ENCODE measurements around the gene DUSP10.

DNA sequence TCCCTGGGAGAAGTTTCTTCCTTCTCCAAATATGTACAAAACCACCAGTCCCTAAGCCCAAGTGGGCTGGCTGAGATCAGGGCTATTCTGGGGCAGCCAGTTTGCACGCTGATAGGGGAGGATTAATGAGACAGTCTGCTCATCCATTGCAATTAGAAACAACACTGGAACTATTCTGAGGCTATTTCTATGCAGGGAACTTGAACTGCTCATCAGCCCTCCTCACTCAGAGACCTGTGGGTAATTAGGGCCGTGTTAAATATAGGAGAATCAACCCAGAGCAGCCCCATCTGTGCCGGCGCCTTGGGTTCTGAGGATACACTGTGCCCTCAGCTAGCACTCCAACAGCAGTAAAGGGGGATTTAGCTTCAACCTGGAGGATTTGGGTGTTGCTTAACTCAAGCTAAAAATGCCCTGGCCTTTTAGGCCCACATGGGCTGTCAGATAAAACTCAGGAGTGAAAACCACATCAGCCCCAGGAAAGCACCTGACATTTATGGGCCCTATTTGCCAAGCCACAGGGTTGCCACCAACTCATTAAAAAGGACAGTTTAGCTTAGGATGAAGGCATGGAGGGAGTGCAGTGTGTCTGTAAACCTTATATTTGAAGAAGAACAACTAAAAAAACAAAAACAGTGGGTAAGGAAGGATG, 53.9 kb downstream of the DUSP10 start:
- TF ChIP-seq CTCF (IDR thresholded peaks at IDR 0.05) (no peak), POLR2A (IDR thresholded peaks at IDR 0.05) (no peak), POLR2AphosphoS5 (IDR thresholded peaks at IDR 0.05) (no peak), EP300 (IDR thresholded peaks at IDR 0.05) (no peak)

All from stomach (tissue), 4 donors.